Gastroesophageal sphincter (tissue), 3 donors: Measurements from ENCODE around the gene LPCAT1.
A peak's percentile ranks its signal among the peaks of the same experiment; 100 is the strongest.

ENCODE experiments used
- CTCF ChIP-seq, 4 experiments: fragments of 200-600 bp in 2 of 4; fragments of 450-650 bp in 2 of 4; sonication (generic) in 1 of 4; IDR thresholded peaks; one replicate each; pipeline ENCODE4 v1.5.1; 2017 to 2019; ENCODE audit warnings: antibody characterized with exemption in 4 of 4, mild to moderate bottlenecking in 2 of 4, moderate library complexity in 2 of 4
- EP300 ChIP-seq: sonication (generic); formaldehyde crosslinking; IDR thresholded peaks from one replicate; pipeline ENCODE4 v1.6.1; 2017; ENCODE audit warnings: antibody characterized with exemption, mild to moderate bottlenecking
- POLR2A ChIP-seq, 2 donors: fragments of 450-650 bp; IDR thresholded peaks; one replicate each; pipeline ENCODE4 v1.6.1; 2017; ENCODE audit warnings: antibody characterized with exemption in 2 of 2, mild to moderate bottlenecking in 2 of 2, moderate library complexity in 1 of 2
- POLR2AphosphoS5 ChIP-seq: sonication (generic); formaldehyde crosslinking; IDR thresholded peaks from one replicate; pipeline ENCODE4 v1.6.1; 2017; ENCODE audit warnings: antibody characterized with exemption

GRCh38 chr5:1479581-1480188 is 44.1 kb downstream of the LPCAT1 start:
- TF ChIP-seq CTCF (IDR thresholded peaks at IDR 0.05) (peak in 3 of 4 experiments; percentile 54 to 70 (median 55)), POLR2A (IDR thresholded peaks at IDR 0.05) (no peak), POLR2AphosphoS5 (no peak), EP300 (no peak)
